H9 (cell line): ENCODE data around the gene ANAPC16. TPM values are rescaled to one million over a fixed set of nuclear protein-coding genes. Genes with fewer than 3 reads are reported as not detected.

Source experiments
- DNase-seq: peaks from one replicate; pipeline ENCODE4 v3.0.0-alpha.2; 2017
- H2AFZ ChIP-seq: one replicate; pipeline ENCODE4 v1.6.1; 2013; ENCODE audit warnings: mild to moderate bottlenecking, low read length, control low read depth, moderate library complexity
- H2AK5ac ChIP-seq: 2 replicates; pipeline ENCODE4 v1.6.1; 2013; ENCODE audit warnings: low read length, control low read depth, mixed read lengths; ENCODE audit not compliant: insufficient read length
- H2BK120ac ChIP-seq: one replicate; pipeline ENCODE4 v1.6.1; 2013; ENCODE audit warnings: low read depth, mild to moderate bottlenecking, low read length, control low read depth, inconsistent platforms; ENCODE audit not compliant: poor library complexity, severe bottlenecking
- H2BK12ac ChIP-seq: 2 replicates; pipeline ENCODE4 v1.6.1; 2013; ENCODE audit warnings: low read length, control low read depth, mixed read lengths, low read depth; ENCODE audit not compliant: insufficient read length
- H2BK15ac ChIP-seq: 2 replicates; pipeline ENCODE4 v1.6.1; 2013; ENCODE audit warnings: low read depth, low read length, control low read depth
- H2BK20ac ChIP-seq: one replicate; pipeline ENCODE4 v1.6.1; 2013; ENCODE audit warnings: low read depth, mild to moderate bottlenecking, low read length, control low read depth, inconsistent platforms; ENCODE audit not compliant: poor library complexity, severe bottlenecking
- H2BK5ac ChIP-seq: 2 replicates; pipeline ENCODE4 v1.6.1; 2013; ENCODE audit warnings: low read length, control low read depth, mixed read lengths; ENCODE audit not compliant: insufficient read length
- H3K14ac ChIP-seq: 2 replicates; pipeline ENCODE4 v1.6.1; 2013; ENCODE audit warnings: low read length, control low read depth; ENCODE audit not compliant: insufficient read depth
- H3K18ac ChIP-seq: 2 replicates; pipeline ENCODE4 v1.6.1; 2013; ENCODE audit warnings: low read depth, mild to moderate bottlenecking, mixed read lengths, low read length, control low read depth; ENCODE audit not compliant: insufficient read length
- H3K23ac ChIP-seq: 2 replicates; pipeline ENCODE4 v1.6.1; 2013; ENCODE audit warnings: low read length, control low read depth, mixed read lengths, low read depth; ENCODE audit not compliant: insufficient read length
- H3K23me2 ChIP-seq: 2 replicates; pipeline ENCODE4 v1.6.1; 2013; ENCODE audit warnings: low read depth, mild to moderate bottlenecking, mixed read lengths, low read length, control low read depth; ENCODE audit not compliant: insufficient read length, poor library complexity, severe bottlenecking
- H3K27ac ChIP-seq: 2 replicates; pipeline ENCODE4 v1.5.1; 2013; ENCODE audit warnings: low read length, control low read depth, mixed read lengths, low read depth; ENCODE audit not compliant: insufficient read length
- H3K27me3 ChIP-seq: 2 replicates; pipeline ENCODE4 v1.6.1; 2013; ENCODE audit warnings: low read length, control low read depth, inconsistent platforms; ENCODE audit not compliant: insufficient read depth
- H3K4ac ChIP-seq: 2 replicates; pipeline ENCODE4 v1.6.1; 2013; ENCODE audit warnings: low read depth, mild to moderate bottlenecking, control low read depth, inconsistent platforms, low read length, moderate library complexity
- H3K4me1 ChIP-seq: 2 replicates; pipeline ENCODE4 v1.6.1; 2013; ENCODE audit warnings: low read length, control low read depth, inconsistent platforms; ENCODE audit not compliant: insufficient read depth
- H3K4me2 ChIP-seq: 2 replicates; pipeline ENCODE4 v1.6.1; 2013; ENCODE audit warnings: low read length, control low read depth, mixed read lengths; ENCODE audit not compliant: insufficient read length, insufficient read depth
- H3K56ac ChIP-seq: 2 replicates; pipeline ENCODE4 v1.6.1; 2013; ENCODE audit warnings: low read depth, mild to moderate bottlenecking, mixed read lengths, low read length, control low read depth; ENCODE audit not compliant: insufficient read length
- H3K79me1 ChIP-seq: 2 replicates; pipeline ENCODE4 v1.6.1; 2013; ENCODE audit warnings: low read depth, mild to moderate bottlenecking, moderate library complexity, low read length, control low read depth, inconsistent platforms; ENCODE audit not compliant: insufficient read depth, poor library complexity, severe bottlenecking
- H3K79me2 ChIP-seq: 2 replicates; pipeline ENCODE4 v1.6.1; 2013; ENCODE audit warnings: low read length, control low read depth, inconsistent platforms; ENCODE audit not compliant: insufficient read depth
- H3K9ac ChIP-seq: 2 replicates; pipeline ENCODE4 v1.6.1; 2013; ENCODE audit warnings: low read length, control low read depth, mixed read lengths; ENCODE audit not compliant: insufficient read length; ENCODE audit errors: extremely low read depth
- H3K9me3 ChIP-seq: one replicate; pipeline ENCODE4 v1.6.1; 2013; ENCODE audit warnings: low read depth, low read length, inconsistent platforms; ENCODE audit not compliant: control insufficient read depth
- H3T11ph ChIP-seq: one replicate; pipeline ENCODE4 v1.6.1; 2013; ENCODE audit warnings: mild to moderate bottlenecking, low read length, control low read depth, inconsistent platforms
- H4K20me1 ChIP-seq: one replicate; pipeline ENCODE4 v1.6.1; 2013; ENCODE audit not compliant: control insufficient read depth, insufficient read length, insufficient read depth
- H4K5ac ChIP-seq: 2 replicates; pipeline ENCODE4 v1.6.1; 2013; ENCODE audit warnings: low read depth, mild to moderate bottlenecking, mixed read lengths, low read length, control low read depth; ENCODE audit not compliant: insufficient read length
- H4K8ac ChIP-seq: replicated peaks from 2 replicates; pipeline ENCODE4 v1.6.1; 2013; ENCODE audit warnings: low read length, control low read depth, mixed read lengths, low read depth; ENCODE audit not compliant: insufficient read length
- H4K91ac ChIP-seq: 2 replicates; pipeline ENCODE4 v1.6.1; 2013; ENCODE audit warnings: low read depth, mild to moderate bottlenecking, moderate library complexity, mixed read lengths, low read length, control low read depth; ENCODE audit not compliant: insufficient read length
- H3K27ac Mint-ChIP-seq, 3 experiments: 2 replicates in 2 of 3; 3 replicates in 1 of 3; pipeline ENCODE4 v1.8.0; 2020 to 2021; ENCODE audit warnings: mixed read lengths in 3 of 3, mild to moderate bottlenecking in 1 of 3, moderate library complexity in 1 of 3
- H3K27me3 Mint-ChIP-seq: 2 replicates; pipeline ENCODE4 v1.8.0; 2021; ENCODE audit warnings: low read depth, mild to moderate bottlenecking, moderate library complexity, mixed read lengths
- H3K36me3 Mint-ChIP-seq, 3 experiments: 2 replicates in 2 of 3; 3 replicates in 1 of 3; pipeline ENCODE4 v1.8.0; 2020 to 2021; ENCODE audit warnings: low read depth in 3 of 3, mixed read lengths in 3 of 3; ENCODE audit not compliant: insufficient read depth in 1 of 3
- H3K4me1 Mint-ChIP-seq, 2 experiments: 2 replicates each; pipeline ENCODE4 v1.8.0; 2020; ENCODE audit warnings: mixed read lengths in 2 of 2
- H3K4me3 Mint-ChIP-seq, 2 experiments: 2 replicates in 1 of 2; 3 replicates in 1 of 2; pipeline ENCODE4 v1.8.0; 2020 to 2021; ENCODE audit warnings: mild to moderate bottlenecking in 2 of 2, mixed read lengths in 2 of 2, moderate library complexity in 1 of 2
- H3K9me3 Mint-ChIP-seq, 2 experiments: 2 replicates in 1 of 2; 3 replicates in 1 of 2; pipeline ENCODE4 v1.8.0; 2020; ENCODE audit warnings: mild to moderate bottlenecking in 2 of 2, mixed read lengths in 2 of 2, moderate library complexity in 1 of 2
- CTCF ChIP-seq: fragments of 200-600 bp; sonication (generic); conservative IDR thresholded peaks from 3 replicates; pipeline ENCODE4 v1.8.0; 2021; ENCODE audit warnings: antibody characterized with exemption, mild to moderate bottlenecking
- WGBS: extraction: QIAGEN DNeasy Blood & Tissue Kit; methylation state at CpG from one replicate; pipeline ENCODE4 v1.1.7; 2013; ENCODE audit warnings: missing lambda C conversion rate, low lambda C conversion rate, mixed read lengths; ENCODE audit not compliant: insufficient read length; ENCODE audit errors: extremely low coverage; 5-methylcytosine and 5-hydroxymethylcytosine counted together
- total RNA-seq: library from RNA; stranded (reverse); gene quantifications from 2 replicates; pipeline ENCODE4 v1.2.1, GENCODE V29; 2021

Gene ANAPC16
- total RNA-seq, 1 experiment from 2014 or later, result 66.6 TPM

GRCh38 chr10:72220637-72221036 is 4.8 kb downstream of the ANAPC16 start:
- H3K9ac ChIP-seq, result no peak overlapping the region
- no peak overlapping the region for H2BK5ac ChIP-seq
- no peak overlapping the region for H4K8ac ChIP-seq
- Mint-ChIP-seq H3K4me1 (peaks cover 10 to 20% of the 10 kb centered on the region in 2 experiments), H3K36me3 (peaks cover 5 to 32% (median 23%) of the 10 kb centered on the region in 3 experiments; a peak in 6 of 7 replicates), H3K27ac (0 out of 7 replicates have a peak overlapping the region, but pooled peaks of 1 of the 3 experiments have one; percentile 30), H3K4me3 (no peak overlapping the region), H3K27me3 (peaks cover 3% of the 10 kb centered on the region; the same call in 1 of the 2 replicates), H3K9me3 (no peaks in the 10 kb centered on the region; a peak in 1 of 5 replicates)
- H2AFZ ChIP-seq, result no peak overlapping the region
- H3K23ac ChIP-seq, result no peak overlapping the region
- WGBS, result no CpG with 5 or more reads among the region's 8 CpGs
- H4K20me1 ChIP-seq, result no peaks in the 10 kb centered on the region
- no peak overlapping the region for H2BK15ac ChIP-seq
- DNase-seq, result no peak
- no peak for TF ChIP-seq CTCF
- peaks cover 7% of the 10 kb centered on the region for H3K79me1 ChIP-seq
- peaks cover 9% of the 10 kb centered on the region; the same call in 1 of the 2 replicates for H3K79me2 ChIP-seq
- peaks cover 5% of the 10 kb centered on the region for H3K23me2 ChIP-seq
- H4K5ac ChIP-seq, result no peak overlapping the region
- no peaks in the 10 kb centered on the region for H3K27me3 ChIP-seq
- no peak overlapping the region for H3K18ac ChIP-seq
- 0 out of 2 replicates have a peak, but pooled peaks cover 2% of the 10 kb centered on the region for H3K4me1 ChIP-seq
- H2AK5ac ChIP-seq, result no peak overlapping the region
- no peak overlapping the region for H2BK20ac ChIP-seq
- H3K27ac ChIP-seq, result no peak overlapping the region
- no peak overlapping the region for H3T11ph ChIP-seq
- no peak overlapping the region for H2BK120ac ChIP-seq
- no peaks in the 10 kb centered on the region for H3K9me3 ChIP-seq
- H2BK12ac ChIP-seq, result no peak overlapping the region
- H4K91ac ChIP-seq, result no peak overlapping the region
- no peak overlapping the region for H3K14ac ChIP-seq
- H3K56ac ChIP-seq, result no peak overlapping the region
- H3K4ac ChIP-seq, result no peak overlapping the region
- no peak overlapping the region for H3K4me2 ChIP-seq
